Measurements from ENCODE around the gene DSCAM. TPM values are rescaled to one million over a fixed set of nuclear protein-coding genes. Genes with fewer than 3 reads are reported as not detected.

The DSCAM gene
- total RNA-seq, 1 donor: not detected

DNA sequence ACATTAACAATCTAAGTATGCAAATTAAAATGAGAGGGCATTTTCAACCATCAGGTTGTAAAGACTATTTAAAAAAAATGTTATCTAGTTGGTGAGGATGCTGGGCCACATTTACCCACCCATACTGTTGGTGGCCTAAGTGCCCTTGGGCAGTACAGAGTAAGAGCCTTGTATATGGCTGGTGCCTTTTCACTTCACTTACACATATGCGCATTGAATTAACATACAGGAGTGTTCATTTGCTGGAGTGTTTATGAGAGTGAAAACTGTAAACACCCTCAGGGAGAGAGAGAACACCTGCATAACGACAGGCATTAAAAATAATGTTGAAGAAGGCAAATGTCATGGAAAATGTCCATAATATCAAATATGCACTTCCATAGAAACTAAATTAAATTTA is 552.6 kb downstream of the DSCAM start:
- Histone ChIP-seq H3K4me3 (ENCODE audit: insufficient read depth, low read length) (no peak overlapping the region), H4K20me1 (ENCODE audit: insufficient read depth, low read length) (no peaks in the 10 kb centered on the region), H3K79me2 (ENCODE audit: insufficient read depth, low read length) (no peaks in the 10 kb centered on the region), H3K27ac (ENCODE audit: low read depth, low read length) (no peak overlapping the region), H3K36me3 (ENCODE audit: insufficient read depth, low read length) (no peaks in the 10 kb centered on the region), H3K4me2 (ENCODE audit: insufficient read depth, low read length) (no peak overlapping the region), H3K4me1 (ENCODE audit: insufficient read depth, low read length) (no peaks in the 10 kb centered on the region), H3K9me3 (ENCODE audit: low read depth, low read length) (peaks cover 3% of the 10 kb centered on the region), H2AFZ (ENCODE audit: low read length) (no peak overlapping the region), H3K27me3 (ENCODE audit: insufficient read depth, low read length) (no peaks in the 10 kb centered on the region)
- no peak for TF ChIP-seq CTCF (IDR thresholded peaks at IDR 0.05; ENCODE audit: extremely low read depth, low read depth, low read length)
- no peak for DNase-seq (ENCODE audit: insufficient read length, low spot score, missing footprints)

DNA sequence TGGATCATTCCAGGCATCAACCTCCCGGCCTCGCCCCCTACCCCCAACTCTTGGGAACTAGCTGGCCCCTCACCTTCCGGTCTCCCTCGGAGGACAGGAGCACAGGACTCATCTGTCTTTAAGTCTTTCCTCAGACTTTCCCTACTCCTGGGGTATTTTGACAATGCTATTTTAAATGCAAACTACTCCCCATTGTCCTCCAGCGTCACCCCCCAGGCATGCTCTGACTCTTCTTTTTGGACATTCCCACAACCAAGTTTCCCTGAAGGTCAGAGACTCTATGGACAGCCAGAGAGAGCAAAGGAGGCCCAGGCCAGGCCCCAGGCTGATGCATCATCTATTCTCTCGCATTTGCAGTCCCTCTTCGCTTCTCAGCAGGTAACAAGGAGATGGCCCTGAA is 555.4 kb downstream of the DSCAM start:
- TF ChIP-seq CTCF (IDR thresholded peaks at IDR 0.05; ENCODE audit: extremely low read depth, low read depth, low read length): no peak
- DNase-seq (ENCODE audit: insufficient read length, low spot score, missing footprints): no peak

DNA sequence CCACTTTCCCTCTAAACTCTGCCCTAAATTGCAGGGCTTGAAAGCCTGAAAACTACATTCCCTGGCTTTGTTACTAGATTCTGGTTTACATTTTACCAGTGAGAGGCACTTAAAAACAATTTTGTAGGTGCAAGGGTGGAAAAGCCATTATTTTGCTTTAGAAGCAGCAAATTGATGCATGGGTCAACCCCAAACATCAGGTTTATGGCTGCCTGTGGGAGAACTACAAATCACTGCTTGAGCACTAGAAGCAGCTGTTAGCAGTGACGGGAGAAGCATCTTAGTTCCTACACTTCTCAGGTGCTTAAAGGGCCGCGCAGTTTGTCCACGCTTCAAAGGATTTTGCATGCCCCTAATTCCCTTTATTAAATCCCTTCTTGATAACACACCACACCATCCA is 562.5 kb downstream of the DSCAM start:
- H3K36me3 ChIP-seq (ENCODE audit: insufficient read depth, low read length): no peaks in the 10 kb centered on the region
- no peak overlapping the region for H3K4me3 ChIP-seq (ENCODE audit: insufficient read depth, low read length)
- H3K4me1 ChIP-seq (ENCODE audit: insufficient read depth, low read length): no peaks in the 10 kb centered on the region
- H3K9me3 ChIP-seq (ENCODE audit: low read depth, low read length): peaks cover 4% of the 10 kb centered on the region
- no peak overlapping the region for H2AFZ ChIP-seq (ENCODE audit: low read length)
- no peaks in the 10 kb centered on the region for H3K27me3 ChIP-seq (ENCODE audit: insufficient read depth, low read length)
- no peaks in the 10 kb centered on the region for H4K20me1 ChIP-seq (ENCODE audit: insufficient read depth, low read length)
- no peak overlapping the region for H3K4me2 ChIP-seq (ENCODE audit: insufficient read depth, low read length)
- no peak overlapping the region for H3K27ac ChIP-seq (ENCODE audit: low read depth, low read length)
- no peak for TF ChIP-seq CTCF (IDR thresholded peaks at IDR 0.05; ENCODE audit: extremely low read depth, low read depth, low read length)
- H3K79me2 ChIP-seq (ENCODE audit: insufficient read depth, low read length): no peaks in the 10 kb centered on the region
- DNase-seq (ENCODE audit: insufficient read length, low spot score, missing footprints): no peak

More for the DNA sequence above, 555.4 kb downstream of the DSCAM start:
- Histone ChIP-seq H2AFZ (ENCODE audit: low read length) (no peak overlapping the region), H3K4me3 (ENCODE audit: insufficient read depth, low read length) (no peak overlapping the region), H3K27me3 (ENCODE audit: insufficient read depth, low read length) (no peaks in the 10 kb centered on the region), H3K9me3 (ENCODE audit: low read depth, low read length) (peaks cover 6% of the 10 kb centered on the region), H3K4me2 (ENCODE audit: insufficient read depth, low read length) (no peak overlapping the region), H3K36me3 (ENCODE audit: insufficient read depth, low read length) (no peaks in the 10 kb centered on the region), H4K20me1 (ENCODE audit: insufficient read depth, low read length) (no peaks in the 10 kb centered on the region), H3K27ac (ENCODE audit: low read depth, low read length) (no peak overlapping the region), H3K79me2 (ENCODE audit: insufficient read depth, low read length) (no peaks in the 10 kb centered on the region), H3K4me1 (ENCODE audit: insufficient read depth, low read length) (no peaks in the 10 kb centered on the region)

- H3K4me3 ChIP-seq (ENCODE audit: insufficient read depth, low read length): no peak overlapping the region
- peaks cover 5% of the 10 kb centered on the region for H3K9me3 ChIP-seq (ENCODE audit: low read depth, low read length)
- H4K20me1 ChIP-seq (ENCODE audit: insufficient read depth, low read length): no peaks in the 10 kb centered on the region
- no peak overlapping the region for H3K27ac ChIP-seq (ENCODE audit: low read depth, low read length)
- H3K27me3 ChIP-seq (ENCODE audit: insufficient read depth, low read length): no peaks in the 10 kb centered on the region
- H3K79me2 ChIP-seq (ENCODE audit: insufficient read depth, low read length): no peaks in the 10 kb centered on the region
- TF ChIP-seq CTCF (IDR thresholded peaks at IDR 0.05; ENCODE audit: extremely low read depth, low read depth, low read length): no peak
- DNase-seq (ENCODE audit: insufficient read length, low spot score, missing footprints): peak; percentile 56
- H3K4me2 ChIP-seq (ENCODE audit: insufficient read depth, low read length): no peak overlapping the region
- H3K36me3 ChIP-seq (ENCODE audit: insufficient read depth, low read length): no peaks in the 10 kb centered on the region
- H2AFZ ChIP-seq (ENCODE audit: low read length): no peak overlapping the region
- H3K4me1 ChIP-seq (ENCODE audit: insufficient read depth, low read length): no peaks in the 10 kb centered on the region
Measured at GRCh38 chr21:40282912-40283886, 563.8 kb downstream of the DSCAM start.

All from osteoblast (primary cell).